ENCODE results near the gene EBF3.

DNA sequence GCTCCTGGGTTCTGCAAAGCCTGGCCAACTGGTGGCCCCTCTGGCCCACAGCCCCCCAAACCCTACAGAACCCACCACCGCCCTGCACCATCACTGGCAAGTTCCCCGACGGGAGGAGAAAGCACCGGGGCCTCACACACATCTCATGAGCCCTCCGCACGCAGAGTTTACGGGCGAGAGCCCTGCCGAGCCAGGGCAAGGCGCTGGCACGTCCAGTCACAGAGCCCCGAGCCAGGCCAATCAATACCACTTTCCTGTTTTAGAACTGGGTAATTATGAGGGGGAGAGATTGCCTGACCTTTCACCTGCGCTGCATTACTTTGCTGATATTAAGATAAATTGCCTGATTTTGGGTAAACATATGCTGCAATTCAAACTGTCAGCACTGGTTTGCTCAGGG lies 113.3 kb downstream of the EBF3 start:
- TF ChIP-seq CTCF (conservative IDR thresholded peaks at IDR 0.05) = no peak
- no peak for TF ChIP-seq EZH2 (IDR thresholded peaks at IDR 0.05; ENCODE audit: low read depth)

Measured in PC-9 (cell line).